Dendritic cell treated with granulocyte-macrophage colony-stimulating factor and Interleukin-4, amounts not matched to agents 40 ng/mL and 50 ng/mL, for 4 days (primary cell): Measurements from ENCODE around the gene DEFB113.

Experiments
- H3K27ac Mint-ChIP-seq: one replicate; pipeline ENCODE4 v1.8.0; 2022; ENCODE audit warnings: mild to moderate bottlenecking, mixed read lengths
- H3K27me3 Mint-ChIP-seq: one replicate; pipeline ENCODE4 v1.8.0; 2022; ENCODE audit warnings: mild to moderate bottlenecking, mixed read lengths
- H3K36me3 Mint-ChIP-seq: one replicate; pipeline ENCODE4 v1.8.0; 2022; ENCODE audit warnings: low read depth, mixed read lengths
- H3K4me1 Mint-ChIP-seq: one replicate; pipeline ENCODE4 v1.8.0; 2022; ENCODE audit warnings: low read depth, mixed read lengths
- H3K4me3 Mint-ChIP-seq: one replicate; pipeline ENCODE4 v1.8.0; 2022; ENCODE audit warnings: mild to moderate bottlenecking, moderate library complexity, mixed read lengths
- H3K9me3 Mint-ChIP-seq: one replicate; pipeline ENCODE4 v1.8.0; 2022; ENCODE audit warnings: mixed read lengths
- intact Hi-C: fragments of 100-400 bp; cut with micrococcal nuclease; formaldehyde crosslinking; loops from one replicate; pipeline ENCODE4 v1.15.0; 2022

The DEFB113 gene

GRCh38 chr6:49919261-49919660, 50.2 kb downstream of the DEFB113 start:
- Mint-ChIP-seq H3K9me3 (no peaks in the 10 kb centered on the region), H3K4me3 (no peak overlapping the region), H3K27ac (no peak overlapping the region), H3K4me1 (no peaks in the 10 kb centered on the region), H3K36me3 (no peaks in the 10 kb centered on the region), H3K27me3 (no peaks in the 10 kb centered on the region)
- intact Hi-C loops, result no loop called here

DNA sequence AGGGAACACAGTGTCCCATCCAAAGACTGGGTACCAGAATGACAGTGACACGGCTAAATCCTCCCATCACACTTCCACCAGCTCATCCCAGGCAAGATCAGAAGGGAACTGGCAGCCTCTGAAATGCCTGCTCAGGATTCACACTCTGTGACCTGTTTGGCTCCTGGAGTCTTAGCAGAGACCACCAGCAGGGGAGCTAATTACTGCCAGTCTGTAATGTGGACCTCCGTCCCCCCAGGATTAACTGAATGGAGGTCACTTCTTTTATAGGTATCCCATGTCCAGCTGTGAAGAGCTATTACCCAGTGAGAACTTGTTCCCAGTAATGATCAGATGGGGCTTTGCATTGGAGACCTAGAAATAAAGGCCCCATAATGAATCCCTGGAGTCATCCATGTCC, 50.6 kb downstream of the DEFB113 start:
- intact Hi-C loops, result no loop called here
- Mint-ChIP-seq H3K4me3 (no peak overlapping the region), H3K36me3 (no peaks in the 10 kb centered on the region)

More for the DNA sequence above, 50.6 kb downstream of the DEFB113 start:
- no peaks in the 10 kb centered on the region for H3K4me1 Mint-ChIP-seq
- H3K27ac Mint-ChIP-seq, result no peak overlapping the region
- H3K9me3 Mint-ChIP-seq, result no peaks in the 10 kb centered on the region
- H3K27me3 Mint-ChIP-seq, result no peaks in the 10 kb centered on the region
